IMR-90 (cell line): ENCODE results near the gene NPTX2. TPM values are rescaled to one million over a fixed set of nuclear protein-coding genes. Genes with fewer than 3 reads are reported as not detected.

Experiments used
- ATAC-seq: fragments of 200-7000 bp; cut with Tn5 transposase; 2 replicates; pipeline ENCODE4 v1.9.1; 2020; ENCODE audit warnings: low read depth, mild to moderate bottlenecking, moderate library complexity
- BruUV-seq: library from RNA; stranded (reverse); fragments of 400-500 nt; replicated peaks from 2 replicates; lab custom pipeline; 2021; lab: Mats Ljungman, UMichigan
- CTCF ChIA-PET: fragments of 300-600 bp; formaldehyde crosslinking; extraction: SDS; loops from one replicate; lab custom pipeline; 2021; ENCODE audit warnings: antibody characterized with exemption; lab: Yijun Ruan, JAX
- POLR2A ChIA-PET: fragments of 300-600 bp; sonication (Branson Sonifier 250); formaldehyde crosslinking; loops from one replicate; lab custom pipeline; 2022; ENCODE audit warnings: antibody characterized with exemption; ENCODE audit not compliant: unreplicated experiment; lab: Charles Lee
- DNase-seq: peaks from one replicate; pipeline ENCODE4 v3.0.0; 2013
- H2AFZ ChIP-seq: replicated peaks from 2 replicates; pipeline ENCODE3; 2013; ENCODE audit warnings: low read length, mild to moderate bottlenecking; ENCODE audit not compliant: poor library complexity
- H2AK5ac ChIP-seq: 2 replicates; pipeline ENCODE4 v1.6.1; 2013; ENCODE audit warnings: low read depth, low read length, inconsistent platforms
- H2AK9ac ChIP-seq: replicated peaks from 2 replicates; pipeline ENCODE3; 2013; ENCODE audit warnings: mild to moderate bottlenecking, low read depth, low read length, moderate library complexity; ENCODE audit not compliant: poor library complexity
- H2BK120ac ChIP-seq: 2 replicates; pipeline ENCODE4 v1.6.1; 2013; ENCODE audit warnings: low read depth, low read length, inconsistent platforms
- H2BK15ac ChIP-seq: 3 replicates; pipeline ENCODE4 v1.6.1; 2013; ENCODE audit warnings: low read depth, low read length, inconsistent platforms
- H2BK20ac ChIP-seq: 2 replicates; pipeline ENCODE4 v1.6.1; 2013; ENCODE audit warnings: low read depth, mild to moderate bottlenecking, inconsistent platforms, low read length, moderate library complexity
- H2BK5ac ChIP-seq: 2 replicates; pipeline ENCODE4 v1.6.1; 2013; ENCODE audit warnings: mild to moderate bottlenecking, low read depth, low read length, inconsistent platforms; ENCODE audit not compliant: poor library complexity, severe bottlenecking
- H3K14ac ChIP-seq: replicated peaks from 2 replicates; pipeline ENCODE4 v1.6.1; 2013; ENCODE audit warnings: low read depth, low read length, inconsistent platforms
- H3K18ac ChIP-seq: 2 replicates; pipeline ENCODE4 v1.6.1; 2013; ENCODE audit warnings: low read depth, low read length, control low read depth
- H3K23ac ChIP-seq: 2 replicates; pipeline ENCODE4 v1.6.1; 2013; ENCODE audit warnings: low read depth, low read length, inconsistent platforms
- H3K27ac ChIP-seq: 2 replicates; pipeline ENCODE4 v1.5.1; 2013; ENCODE audit warnings: mild to moderate bottlenecking, control low read depth, low read length; ENCODE audit not compliant: insufficient read depth
- H3K27me3 ChIP-seq: 2 replicates; pipeline ENCODE4 v1.6.1; 2013; ENCODE audit warnings: low read length; ENCODE audit not compliant: control insufficient read depth, insufficient read depth
- H3K36me3 ChIP-seq: 2 replicates; pipeline ENCODE4 v1.6.1; 2013; ENCODE audit warnings: low read length, mixed read lengths; ENCODE audit not compliant: control insufficient read depth, insufficient read depth
- H3K4ac ChIP-seq: 2 replicates; pipeline ENCODE4 v1.6.1; 2013; ENCODE audit warnings: low read depth, low read length, inconsistent platforms
- H3K4me1 ChIP-seq: 2 replicates; pipeline ENCODE4 v1.6.1; 2013; ENCODE audit warnings: low read length, mixed read lengths; ENCODE audit not compliant: control insufficient read depth, insufficient read depth
- H3K4me2 ChIP-seq: 2 replicates; pipeline ENCODE4 v1.6.1; 2013; ENCODE audit warnings: low read depth, mild to moderate bottlenecking, control low read depth, low read length, moderate library complexity
- H3K4me3 ChIP-seq: 2 replicates; pipeline ENCODE4 v1.5.1; 2013; ENCODE audit warnings: low read depth, mild to moderate bottlenecking, control low read depth, low read length, moderate library complexity; ENCODE audit not compliant: insufficient read depth
- H3K56ac ChIP-seq: 2 replicates; pipeline ENCODE4 v1.6.1; 2013; ENCODE audit warnings: low read length, inconsistent platforms; ENCODE audit not compliant: insufficient read depth; ENCODE audit errors: extremely low read depth
- H3K79me1 ChIP-seq, 2 experiments: 2 replicates each; pipeline ENCODE4 v1.6.1; 2013; ENCODE audit warnings: low read length in 2 of 2, inconsistent platforms in 1 of 2, low read depth in 1 of 2
- H3K9ac ChIP-seq: 2 replicates; pipeline ENCODE4 v1.6.1; 2013; ENCODE audit warnings: low read depth, low read length, control low read depth
- H3K9me1 ChIP-seq: 2 replicates; pipeline ENCODE4 v1.6.1; 2013; ENCODE audit warnings: low read length, inconsistent platforms; ENCODE audit not compliant: insufficient read depth
- H3K9me3 ChIP-seq: 2 replicates; pipeline ENCODE4 v1.6.1; 2013; ENCODE audit warnings: low read length; ENCODE audit not compliant: control insufficient read depth, insufficient read depth
- H4K20me1 ChIP-seq: 2 replicates; pipeline ENCODE4 v1.6.1; 2013; ENCODE audit warnings: low read length, inconsistent platforms; ENCODE audit not compliant: insufficient read depth
- H4K5ac ChIP-seq: 2 replicates; pipeline ENCODE4 v1.6.1; 2013; ENCODE audit warnings: mild to moderate bottlenecking, low read depth, low read length, control low read depth
- H4K8ac ChIP-seq, 2 experiments: 2 replicates each; pipeline ENCODE4 v1.6.1; 2013; ENCODE audit warnings: low read depth in 2 of 2, low read length in 2 of 2, control low read depth in 1 of 2, inconsistent platforms in 1 of 2
- H4K91ac ChIP-seq: 2 replicates; pipeline ENCODE4 v1.6.1; 2013; ENCODE audit warnings: low read depth, low read length, inconsistent platforms; ENCODE audit not compliant: insufficient read depth
- BHLHE40 ChIP-seq: fragments of 150-350 bp; IDR thresholded peaks from 2 replicates; pipeline ENCODE4 v1.6.1; 2016; ENCODE audit warnings: mild to moderate bottlenecking, low read depth, low read length
- CEBPB ChIP-seq: IDR thresholded peaks from 2 replicates; pipeline ENCODE4 v1.6.1; 2012; ENCODE audit warnings: low read depth, low read length, improper control_type of control experiment
- CHD1 ChIP-seq: IDR thresholded peaks from 2 replicates; pipeline ENCODE4 v1.6.1; 2012; ENCODE audit warnings: low read depth, low read length, improper control_type of control experiment
- FOS ChIP-seq: fragments of 150-350 bp; IDR thresholded peaks from 2 replicates; pipeline ENCODE4 v1.6.1; 2016; ENCODE audit warnings: low read depth, low read length
- MAFK ChIP-seq: IDR thresholded peaks from 2 replicates; pipeline ENCODE4 v1.6.1; 2012; ENCODE audit warnings: low read depth, low read length, improper control_type of control experiment
- MAZ ChIP-seq: IDR thresholded peaks from 2 replicates; pipeline ENCODE4 v1.6.1; 2012; ENCODE audit warnings: low read depth, mild to moderate bottlenecking, low read length, improper control_type of control experiment, moderate library complexity, borderline replicate concordance
- MXI1 ChIP-seq: IDR thresholded peaks from 2 replicates; pipeline ENCODE4 v1.6.1; 2012; ENCODE audit warnings: low read depth, mild to moderate bottlenecking, low read length, moderate library complexity, borderline replicate concordance
- NFE2L2 ChIP-seq: fragments of 150-350 bp; IDR thresholded peaks from 2 replicates; pipeline ENCODE4 v1.6.1; 2016; ENCODE audit warnings: low read depth, mild to moderate bottlenecking, low read length
- POLR2A ChIP-seq: IDR thresholded peaks from 2 replicates; pipeline ENCODE4 v1.6.1; 2012; ENCODE audit warnings: mild to moderate bottlenecking, low read depth, low read length
- RAD21 ChIP-seq: IDR thresholded peaks from 2 replicates; pipeline ENCODE4 v1.6.1; 2012; ENCODE audit warnings: low read length, improper control_type of control experiment
- RCOR1 ChIP-seq: IDR thresholded peaks from 2 replicates; pipeline ENCODE4 v1.6.1; 2012; ENCODE audit warnings: mild to moderate bottlenecking, low read length, improper control_type of control experiment; ENCODE audit not compliant: insufficient replicate concordance
- RFX5 ChIP-seq: IDR thresholded peaks from 2 replicates; pipeline ENCODE4 v1.8.0; 2012; ENCODE audit warnings: low read depth, mild to moderate bottlenecking, low read length, moderate library complexity
- SMC3 ChIP-seq: fragments of 150-350 bp; IDR thresholded peaks from 2 replicates; pipeline ENCODE4 v1.6.1; 2016; ENCODE audit warnings: low read depth, mild to moderate bottlenecking, antibody characterized with exemption, low read length, moderate library complexity
- WGBS, 2 experiments: methylation state at CpG; one replicate each; pipeline versions ENCODE4 v1.1.5 to v1.1.7; 2013; ENCODE audit warnings: missing lambda C conversion rate in 2 of 2; ENCODE audit not compliant: insufficient read length in 1 of 2; ENCODE audit errors: extremely low coverage in 2 of 2; 5-methylcytosine and 5-hydroxymethylcytosine counted together
- dilution Hi-C: fragments of 300-500 bp; cut with HindIII; formaldehyde crosslinking; loops from one replicate; pipeline ENCODE4 v1.14.3; 2018; ENCODE audit warnings: low sequenced_read_pairs; ENCODE audit not compliant: unreplicated experiment
- in situ Hi-C: fragments of 300-500 bp; cut with MboI; formaldehyde crosslinking; loops from 3 replicates; pipeline ENCODE4 v1.14.3; 2019; ENCODE audit warnings: low sequenced_read_pairs, inconsistent platforms, mixed read lengths
- intact Hi-C: fragments of 100-400 bp; cut with micrococcal nuclease; formaldehyde crosslinking; loops from 2 replicates; pipeline ENCODE4 v1.10.0; 2022
- polyA plus RNA-seq, 3 experiments: library from polyadenylated mRNA; depleted of rRNA; stranded (reverse); fragments of >200 nt; gene quantifications; 2 replicates each; pipeline ENCODE4 v1.2.3, GENCODE V29; 2012; ENCODE audit warnings: low replicate concordance in 1 of 3
- total RNA-seq: library from RNA; depleted of rRNA; stranded (reverse); fragments of >200 nt; gene quantifications from 2 replicates; pipeline ENCODE4 v1.2.3, GENCODE V29; 2012
- TF ChIP-seq, protein P1 (sequence below): fragments of 150-350 bp; IDR thresholded peaks from 2 replicates; pipeline ENCODE4 v1.6.1; 2016; ENCODE audit warnings: low read depth, mild to moderate bottlenecking, low read length, moderate library complexity, borderline replicate concordance
- TF ChIP-seq, protein P2 (sequence below): fragments of 150-350 bp; IDR thresholded peaks from 2 replicates; pipeline ENCODE4 v1.6.1; 2017; ENCODE audit warnings: mild to moderate bottlenecking, antibody characterized with exemption, low read length, low read depth
- TF ChIP-seq, protein P3 (sequence below): conservative IDR thresholded peaks from 2 replicates; pipeline ENCODE4 v1.5.1; 2012; ENCODE audit warnings: mild to moderate bottlenecking, low read depth, low read length, improper control_type of control experiment

NPTX2 gene
- total and polyA plus RNA-seq, 2 of the 4 experiments (the other 2 are of a cell fraction) = under 0.01 to 0.03 TPM

DNA sequence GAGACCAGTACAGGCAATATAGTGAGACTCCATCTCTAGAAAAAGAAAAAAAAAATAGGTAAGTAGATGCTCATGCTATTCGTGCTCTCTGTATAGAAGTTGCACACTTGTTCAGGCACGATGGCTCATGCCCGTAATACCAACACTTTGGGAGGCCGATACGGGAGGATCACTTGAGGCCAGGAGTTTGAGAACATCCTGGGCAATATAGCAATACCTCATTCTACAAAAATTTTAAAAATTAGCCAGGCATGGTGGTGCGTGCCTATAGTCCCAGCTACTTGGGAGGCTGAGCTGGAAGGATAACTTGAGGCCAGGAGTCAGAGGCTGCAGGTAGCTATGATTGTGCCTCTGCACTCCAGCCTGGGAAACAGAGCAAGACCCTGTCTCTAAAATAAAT, 17.2 kb upstream of the NPTX2 start:
- no CpG with 5 or more reads among the region's 6 CpGs for WGBS, 2 experiments
- no peaks in the 10 kb centered on the region for H4K20me1 ChIP-seq
- no peak overlapping the region for H2BK20ac ChIP-seq
- no peak overlapping the region for H4K91ac ChIP-seq
- H4K8ac ChIP-seq = no peak overlapping the region
- no peak overlapping the region for H3K23ac ChIP-seq
- H2BK15ac ChIP-seq = no peak overlapping the region
- no peaks in the 10 kb centered on the region for H3K79me1 ChIP-seq
- ChIA-PET POLR2A (no interaction called here), CTCF (no interaction called here)
- H3K27ac ChIP-seq = no peak overlapping the region
- dilution Hi-C loops = no loop called here
- no peak overlapping the region for H2AFZ ChIP-seq
- DNase-seq (no peak), ATAC-seq (no peak)
- no peak overlapping the region for H4K5ac ChIP-seq
- no peaks in the 10 kb centered on the region for H3K27me3 ChIP-seq
- peaks cover 8% of the 10 kb centered on the region for H3K9me3 ChIP-seq
- no peak overlapping the region for H3K14ac ChIP-seq
- H3K4ac ChIP-seq = no peak overlapping the region
- H2AK5ac ChIP-seq = no peak overlapping the region
- no peak overlapping the region for H3K18ac ChIP-seq
- no peak overlapping the region for H2BK120ac ChIP-seq
- H3K4me1 ChIP-seq = no peaks in the 10 kb centered on the region
- H3K9me1 ChIP-seq = no peaks in the 10 kb centered on the region
- no peak overlapping the region for H3K56ac ChIP-seq
- H2BK5ac ChIP-seq = no peak overlapping the region
- no peak overlapping the region for H3K9ac ChIP-seq
- TF ChIP-seq BHLHE40 (no peak), CEBPB (no peak), MAZ (no peak), SMC3 (no peak), NFE2L2 (no peak), RFX5 (no peak), FOS (no peak), CHD1 (no peak), RAD21 (no peak), MXI1 (no peak), RCOR1 (no peak), MAFK (no peak), POLR2A (no peak)
- TF ChIP-seq, protein P1, sequence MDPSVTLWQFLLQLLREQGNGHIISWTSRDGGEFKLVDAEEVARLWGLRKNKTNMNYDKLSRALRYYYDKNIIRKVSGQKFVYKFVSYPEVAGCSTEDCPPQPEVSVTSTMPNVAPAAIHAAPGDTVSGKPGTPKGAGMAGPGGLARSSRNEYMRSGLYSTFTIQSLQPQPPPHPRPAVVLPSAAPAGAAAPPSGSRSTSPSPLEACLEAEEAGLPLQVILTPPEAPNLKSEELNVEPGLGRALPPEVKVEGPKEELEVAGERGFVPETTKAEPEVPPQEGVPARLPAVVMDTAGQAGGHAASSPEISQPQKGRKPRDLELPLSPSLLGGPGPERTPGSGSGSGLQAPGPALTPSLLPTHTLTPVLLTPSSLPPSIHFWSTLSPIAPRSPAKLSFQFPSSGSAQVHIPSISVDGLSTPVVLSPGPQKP = no peak
- TF ChIP-seq, protein P2, sequence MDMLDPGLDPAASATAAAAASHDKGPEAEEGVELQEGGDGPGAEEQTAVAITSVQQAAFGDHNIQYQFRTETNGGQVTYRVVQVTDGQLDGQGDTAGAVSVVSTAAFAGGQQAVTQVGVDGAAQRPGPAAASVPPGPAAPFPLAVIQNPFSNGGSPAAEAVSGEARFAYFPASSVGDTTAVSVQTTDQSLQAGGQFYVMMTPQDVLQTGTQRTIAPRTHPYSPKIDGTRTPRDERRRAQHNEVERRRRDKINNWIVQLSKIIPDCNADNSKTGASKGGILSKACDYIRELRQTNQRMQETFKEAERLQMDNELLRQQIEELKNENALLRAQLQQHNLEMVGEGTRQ = no peak
- TF ChIP-seq, protein P3, sequence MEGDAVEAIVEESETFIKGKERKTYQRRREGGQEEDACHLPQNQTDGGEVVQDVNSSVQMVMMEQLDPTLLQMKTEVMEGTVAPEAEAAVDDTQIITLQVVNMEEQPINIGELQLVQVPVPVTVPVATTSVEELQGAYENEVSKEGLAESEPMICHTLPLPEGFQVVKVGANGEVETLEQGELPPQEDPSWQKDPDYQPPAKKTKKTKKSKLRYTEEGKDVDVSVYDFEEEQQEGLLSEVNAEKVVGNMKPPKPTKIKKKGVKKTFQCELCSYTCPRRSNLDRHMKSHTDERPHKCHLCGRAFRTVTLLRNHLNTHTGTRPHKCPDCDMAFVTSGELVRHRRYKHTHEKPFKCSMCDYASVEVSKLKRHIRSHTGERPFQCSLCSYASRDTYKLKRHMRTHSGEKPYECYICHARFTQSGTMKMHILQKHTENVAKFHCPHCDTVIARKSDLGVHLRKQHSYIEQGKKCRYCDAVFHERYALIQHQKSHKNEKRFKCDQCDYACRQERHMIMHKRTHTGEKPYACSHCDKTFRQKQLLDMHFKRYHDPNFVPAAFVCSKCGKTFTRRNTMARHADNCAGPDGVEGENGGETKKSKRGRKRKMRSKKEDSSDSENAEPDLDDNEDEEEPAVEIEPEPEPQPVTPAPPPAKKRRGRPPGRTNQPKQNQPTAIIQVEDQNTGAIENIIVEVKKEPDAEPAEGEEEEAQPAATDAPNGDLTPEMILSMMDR = no peak
- no peak overlapping the region for H3K4me3 ChIP-seq
- no peaks in the 10 kb centered on the region for H3K36me3 ChIP-seq
- H3K4me2 ChIP-seq = no peak overlapping the region
- intact Hi-C loops = no loop called here
- in situ Hi-C loops = no loop called here
- BruUV-seq = no TSS peak
- no peak overlapping the region for H2AK9ac ChIP-seq
